Mesothelial cell of epicardium (in vitro differentiated cells): ENCODE results near the gene NPM1. TPM values are rescaled to one million over a fixed set of nuclear protein-coding genes. Genes with fewer than 3 reads are reported as not detected.

Source experiments
- DNase-seq, 2 experiments: peaks; one replicate each; pipeline ENCODE4 v3.0.0; 2021; ENCODE audit warnings: low spot score in 2 of 2; ENCODE audit not compliant: unreplicated experiment in 2 of 2
- H3K27ac Mint-ChIP-seq: 2 replicates; pipeline ENCODE4 v1.8.0; 2021; ENCODE audit warnings: mixed read lengths
- H3K27me3 Mint-ChIP-seq: 2 replicates; pipeline ENCODE4 v1.8.0; 2021; ENCODE audit warnings: low read depth, mixed read lengths
- H3K36me3 Mint-ChIP-seq: 2 replicates; pipeline ENCODE4 v1.8.0; 2021; ENCODE audit warnings: mixed read lengths
- H3K4me1 Mint-ChIP-seq: 2 replicates; pipeline ENCODE4 v1.8.0; 2021; ENCODE audit warnings: mixed read lengths
- H3K4me3 Mint-ChIP-seq: 2 replicates; pipeline ENCODE4 v1.8.0; 2021; ENCODE audit warnings: mild to moderate bottlenecking, moderate library complexity, mixed read lengths
- H3K9me3 Mint-ChIP-seq: 2 replicates; pipeline ENCODE4 v1.8.0; 2021; ENCODE audit warnings: mixed read lengths
- total RNA-seq: library from RNA; stranded (reverse); gene quantifications from 3 replicates; pipeline ENCODE4 v1.2.1, GENCODE V29; 2021
- TF ChIP-seq, protein P1 (sequence below): fragments of 200-600 bp; sonication (generic); IDR thresholded peaks from one replicate; pipeline ENCODE4 v1.5.0; 2021; ENCODE audit warnings: antibody characterized with exemption; ENCODE audit not compliant: unreplicated experiment

NPM1 gene
- total RNA-seq, 1 donor from 2014 or later = 1,674 TPM

DNA sequence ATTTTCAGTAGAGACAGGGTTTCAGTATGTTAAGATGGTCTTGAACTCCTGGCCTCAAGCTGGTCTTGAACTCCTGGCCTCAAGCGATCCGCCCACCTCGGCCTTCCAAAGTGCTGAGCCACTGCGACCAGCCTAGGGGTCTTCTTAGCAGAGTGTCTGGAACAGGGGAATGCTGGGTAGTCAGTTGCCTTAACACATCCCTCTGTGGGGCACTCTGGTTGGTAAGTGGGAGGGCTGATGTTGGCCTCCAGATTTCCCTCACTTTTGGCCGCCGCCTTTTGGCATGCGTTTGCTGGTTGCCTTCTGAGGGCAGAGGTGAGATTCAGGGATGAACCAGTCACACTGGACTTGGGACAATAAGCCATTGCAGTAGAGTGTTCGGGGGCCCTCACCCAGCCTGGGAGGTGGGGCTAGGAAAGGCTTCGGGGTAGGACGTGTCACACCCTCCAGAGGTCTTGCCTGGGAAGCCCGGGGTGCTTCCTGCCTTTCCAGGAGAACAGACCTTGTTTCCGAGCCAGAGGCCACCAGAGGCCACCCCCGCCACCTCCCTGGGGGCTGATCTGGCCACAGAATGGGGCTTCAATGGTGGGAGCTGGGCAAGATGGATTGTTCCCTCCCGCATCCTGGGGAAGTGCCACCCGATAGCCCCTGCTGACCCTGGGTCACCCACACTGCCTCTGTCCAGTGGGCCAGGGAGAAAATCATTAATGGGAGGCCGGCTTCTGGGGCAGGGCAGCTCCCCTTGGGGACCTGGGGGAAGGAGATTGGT is 45.1 kb downstream of the NPM1 start:
- Mint-ChIP-seq H3K27me3 (no peaks in the 10 kb centered on the region), H3K36me3 (no peaks in the 10 kb centered on the region), H3K4me1 (peaks cover 22% of the 10 kb centered on the region), H3K4me3 (no peak overlapping the region), H3K9me3 (no peaks in the 10 kb centered on the region), H3K27ac (no peak overlapping the region)
- DNase-seq = no peak
- TF ChIP-seq, protein P1, sequence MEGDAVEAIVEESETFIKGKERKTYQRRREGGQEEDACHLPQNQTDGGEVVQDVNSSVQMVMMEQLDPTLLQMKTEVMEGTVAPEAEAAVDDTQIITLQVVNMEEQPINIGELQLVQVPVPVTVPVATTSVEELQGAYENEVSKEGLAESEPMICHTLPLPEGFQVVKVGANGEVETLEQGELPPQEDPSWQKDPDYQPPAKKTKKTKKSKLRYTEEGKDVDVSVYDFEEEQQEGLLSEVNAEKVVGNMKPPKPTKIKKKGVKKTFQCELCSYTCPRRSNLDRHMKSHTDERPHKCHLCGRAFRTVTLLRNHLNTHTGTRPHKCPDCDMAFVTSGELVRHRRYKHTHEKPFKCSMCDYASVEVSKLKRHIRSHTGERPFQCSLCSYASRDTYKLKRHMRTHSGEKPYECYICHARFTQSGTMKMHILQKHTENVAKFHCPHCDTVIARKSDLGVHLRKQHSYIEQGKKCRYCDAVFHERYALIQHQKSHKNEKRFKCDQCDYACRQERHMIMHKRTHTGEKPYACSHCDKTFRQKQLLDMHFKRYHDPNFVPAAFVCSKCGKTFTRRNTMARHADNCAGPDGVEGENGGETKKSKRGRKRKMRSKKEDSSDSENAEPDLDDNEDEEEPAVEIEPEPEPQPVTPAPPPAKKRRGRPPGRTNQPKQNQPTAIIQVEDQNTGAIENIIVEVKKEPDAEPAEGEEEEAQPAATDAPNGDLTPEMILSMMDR = no peak

DNA sequence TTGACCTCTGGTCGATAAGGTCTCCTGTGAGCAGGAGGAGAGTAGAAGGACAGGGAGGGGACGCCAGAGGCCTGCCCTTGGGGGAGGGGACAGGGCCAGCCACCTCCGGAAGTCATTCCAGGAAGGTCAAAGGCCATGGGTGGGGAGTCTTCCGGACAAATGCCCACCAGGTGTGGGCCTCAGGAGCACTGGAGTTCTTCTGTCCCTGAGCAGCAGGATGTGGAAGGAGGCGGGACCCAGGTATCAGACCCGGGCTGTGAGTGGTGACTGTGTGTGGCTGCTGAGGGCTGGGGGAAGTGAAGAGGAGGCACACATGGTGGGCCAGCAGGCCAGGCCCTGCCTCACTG is 45.7 kb downstream of the NPM1 start:
- TF ChIP-seq, protein P1 = no peak
- H3K4me3 Mint-ChIP-seq = no peak overlapping the region
- no peaks in the 10 kb centered on the region for H3K9me3 Mint-ChIP-seq
- H3K36me3 Mint-ChIP-seq = no peaks in the 10 kb centered on the region
- H3K4me1 Mint-ChIP-seq = peaks cover 17% of the 10 kb centered on the region
- H3K27me3 Mint-ChIP-seq = no peaks in the 10 kb centered on the region
- no peak overlapping the region for H3K27ac Mint-ChIP-seq
- no peak for DNase-seq

DNA sequence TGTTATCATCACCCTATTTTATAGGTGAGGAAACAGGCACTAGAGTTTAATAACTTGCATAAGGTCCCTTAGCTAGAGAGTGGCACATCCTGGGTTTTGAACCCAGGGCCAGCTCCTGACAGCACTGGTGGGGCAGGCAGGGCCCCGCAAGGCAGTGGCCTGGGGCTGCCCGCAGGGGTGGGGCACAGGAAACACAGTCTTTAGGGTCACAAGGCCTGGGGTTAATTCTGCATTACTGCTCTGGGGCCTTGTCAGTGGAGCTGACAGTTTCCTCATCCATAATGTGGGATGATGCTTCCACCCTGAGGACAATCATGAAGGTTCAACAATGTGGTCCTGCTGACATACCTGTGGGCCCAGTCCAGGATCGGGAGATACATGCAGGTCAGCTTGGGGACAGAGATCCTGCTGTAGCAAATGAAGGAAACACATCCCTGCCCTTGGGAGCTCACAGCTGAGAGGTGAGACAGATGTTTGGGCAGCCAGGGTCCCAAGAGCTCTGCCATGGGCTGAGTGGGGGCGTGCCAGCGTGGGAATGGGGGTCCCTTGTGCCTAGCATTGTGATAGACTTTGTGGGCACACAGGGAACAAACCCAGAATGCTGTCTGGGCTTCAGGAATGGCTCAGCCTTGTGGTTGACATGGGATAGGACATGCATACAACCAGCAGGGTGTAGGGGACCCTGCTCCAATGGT is 46.5 kb downstream of the NPM1 start:
- H3K4me3 Mint-ChIP-seq = no peak overlapping the region
- DNase-seq = no peak
- H3K27ac Mint-ChIP-seq = no peak overlapping the region
- H3K27me3 Mint-ChIP-seq = no peaks in the 10 kb centered on the region
- TF ChIP-seq, protein P1 = no peak
- no peaks in the 10 kb centered on the region for H3K36me3 Mint-ChIP-seq
- H3K9me3 Mint-ChIP-seq = no peaks in the 10 kb centered on the region
- H3K4me1 Mint-ChIP-seq = peaks cover 12% of the 10 kb centered on the region

DNA sequence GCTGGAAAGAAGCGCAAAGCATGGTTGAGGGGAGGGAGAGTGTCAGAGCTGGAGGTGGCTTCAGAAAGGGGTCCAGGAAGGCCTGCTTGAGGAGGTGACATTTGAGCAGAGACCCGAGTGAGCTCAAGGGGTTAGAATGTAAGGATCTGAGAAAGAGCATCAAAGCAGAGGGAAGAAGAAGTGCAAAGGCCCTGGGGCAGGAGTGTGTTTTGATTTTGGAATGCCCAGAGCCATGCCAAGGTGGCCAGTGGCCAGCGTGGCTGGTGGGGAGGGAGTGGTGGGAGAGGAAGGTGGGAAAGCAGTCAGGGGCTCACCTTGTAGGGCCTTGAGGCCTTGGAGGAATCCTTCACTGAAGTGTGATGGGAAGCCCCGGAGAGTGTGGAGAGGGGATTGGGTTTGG is 47.2 kb downstream of the NPM1 start:
- Mint-ChIP-seq H3K27me3 (no peaks in the 10 kb centered on the region), H3K4me1 (peaks cover 9% of the 10 kb centered on the region), H3K36me3 (no peaks in the 10 kb centered on the region), H3K9me3 (no peaks in the 10 kb centered on the region), H3K4me3 (no peak overlapping the region), H3K27ac (no peak overlapping the region)
- no peak for DNase-seq
- TF ChIP-seq, protein P1 = no peak

DNA sequence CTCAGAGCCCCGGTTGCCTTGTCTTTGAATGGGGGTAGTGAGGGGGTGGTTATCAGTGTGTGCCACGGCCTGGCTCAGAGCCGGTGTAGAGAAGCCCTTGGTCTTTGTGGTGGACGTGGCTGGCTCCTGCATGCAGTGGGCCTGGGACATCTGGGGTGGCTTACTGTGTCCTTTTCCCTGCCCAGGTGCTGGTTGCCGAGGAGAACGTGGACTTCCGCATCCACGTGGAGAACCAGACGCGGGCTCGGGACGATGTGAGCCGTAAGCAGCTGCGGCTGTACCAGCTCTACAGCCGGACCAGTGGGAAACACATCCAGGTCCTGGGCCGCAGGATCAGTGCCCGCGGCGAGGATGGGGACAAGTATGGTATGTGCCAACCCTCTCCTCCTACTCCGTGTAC is 48.3 kb downstream of the NPM1 start:
- H3K4me1 Mint-ChIP-seq = peaks cover 9% of the 10 kb centered on the region
- no peak overlapping the region for H3K27ac Mint-ChIP-seq
- H3K27me3 Mint-ChIP-seq = no peaks in the 10 kb centered on the region
- H3K9me3 Mint-ChIP-seq = no peaks in the 10 kb centered on the region
- TF ChIP-seq, protein P1 = no peak
- no peak overlapping the region for H3K4me3 Mint-ChIP-seq
- no peaks in the 10 kb centered on the region for H3K36me3 Mint-ChIP-seq
- DNase-seq = no peak
